ENCODE measurements around the gene SLC35F5. TPM values are rescaled to one million over a fixed set of nuclear protein-coding genes. Genes with fewer than 3 reads are reported as not detected.
"Not testable (repeated sequence)": the region's sequence is repeated elsewhere in the genome, so short reads cannot be mapped to it uniquely, and the experiment has no call there.

The SLC35F5 gene
- total RNA-seq, 1 donor from 2014 or later = 29.0 TPM

DNA sequence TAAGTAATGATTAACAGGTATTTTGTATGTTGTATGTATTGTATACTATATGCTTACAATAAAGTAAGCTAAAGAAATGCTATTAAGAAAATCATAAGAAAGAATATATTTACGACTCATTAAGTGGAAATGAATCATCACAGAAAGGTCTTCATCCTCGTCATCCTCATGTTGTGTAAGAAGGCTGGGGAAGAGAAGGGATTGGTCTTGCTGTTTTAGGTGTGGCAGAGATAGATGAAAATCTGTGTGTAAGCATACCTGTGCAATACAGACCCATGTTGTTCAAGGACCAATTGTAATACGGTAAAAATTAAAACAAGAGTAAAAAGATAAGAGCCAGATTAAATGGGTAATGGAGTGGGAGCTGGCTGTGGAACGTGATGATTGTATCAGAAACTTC lies 16.6 kb downstream of the SLC35F5 start:
- intact Hi-C loops (cut with micrococcal nuclease) = no loop called here

DNA sequence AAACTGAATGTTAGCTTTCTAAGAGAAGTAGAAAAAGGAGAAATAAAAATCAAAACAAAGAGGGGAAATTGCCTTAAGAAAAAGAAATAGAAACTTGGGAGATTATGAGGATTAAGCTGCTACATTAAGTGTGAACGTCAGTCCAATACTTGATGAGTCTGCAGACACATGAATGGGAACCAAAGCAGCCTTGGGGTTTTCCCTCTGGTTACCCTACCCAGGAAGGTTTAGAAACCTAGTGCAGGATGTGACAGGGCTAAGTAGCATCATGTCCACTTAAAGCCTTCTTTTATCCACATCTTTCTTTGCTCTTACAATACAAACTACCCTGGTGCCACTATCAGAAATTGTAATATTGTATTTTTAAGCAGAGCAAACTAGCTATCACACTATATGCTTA lies 22.3 kb downstream of the SLC35F5 start:
- H3K27ac Mint-ChIP-seq = no peak overlapping the region
- H3K36me3 Mint-ChIP-seq (ENCODE audit: low read depth) = peaks cover 10% of the 10 kb centered on the region
- no peaks in the 10 kb centered on the region for H3K27me3 Mint-ChIP-seq (ENCODE audit: insufficient read depth)
- no peaks in the 10 kb centered on the region for H3K9me3 Mint-ChIP-seq
- intact Hi-C loops (cut with micrococcal nuclease) = no loop called here
- H3K4me3 Mint-ChIP-seq = no peak overlapping the region
- H3K4me1 Mint-ChIP-seq (ENCODE audit: low read depth) = peaks cover 11% of the 10 kb centered on the region
- no peak for DNase-seq (ENCODE audit: low spot score)

More for the DNA sequence above, 16.6 kb downstream of the SLC35F5 start:
- H3K36me3 Mint-ChIP-seq (ENCODE audit: low read depth) = peaks cover 27% of the 10 kb centered on the region
- no peak overlapping the region for H3K4me3 Mint-ChIP-seq
- DNase-seq (ENCODE audit: low spot score) = no peak
- H3K27me3 Mint-ChIP-seq (ENCODE audit: insufficient read depth) = no peaks in the 10 kb centered on the region
- H3K27ac Mint-ChIP-seq = no peak overlapping the region
- H3K4me1 Mint-ChIP-seq (ENCODE audit: low read depth) = peaks cover 6% of the 10 kb centered on the region
- no peaks in the 10 kb centered on the region for H3K9me3 Mint-ChIP-seq

DNA sequence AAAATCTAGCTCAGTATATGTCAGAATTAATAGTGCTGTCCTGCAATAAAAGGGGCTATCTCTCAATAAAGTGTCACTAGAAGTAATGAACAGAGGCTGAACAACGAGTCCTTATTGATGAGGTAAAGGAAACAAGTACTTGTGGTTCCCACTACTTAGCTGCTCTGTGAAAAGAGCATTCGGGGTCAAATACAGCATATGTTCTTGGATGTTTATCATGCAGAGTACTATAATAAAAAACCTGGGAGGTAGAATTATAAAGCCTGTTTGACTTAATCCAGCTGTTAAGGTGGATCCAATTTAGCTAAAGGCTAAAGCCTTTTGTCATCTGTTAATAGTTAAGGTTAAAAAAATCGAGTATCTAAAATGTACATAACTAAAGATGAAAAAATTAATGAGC lies 32.4 kb downstream of the SLC35F5 start:
- no peak overlapping the region for H3K4me3 Mint-ChIP-seq
- DNase-seq (ENCODE audit: low spot score) = no peak
- intact Hi-C loops (cut with micrococcal nuclease) = no loop called here
- no peak overlapping the region for H3K27ac Mint-ChIP-seq
- H3K27me3 Mint-ChIP-seq (ENCODE audit: insufficient read depth) = no peaks in the 10 kb centered on the region
- no peaks in the 10 kb centered on the region for H3K4me1 Mint-ChIP-seq (ENCODE audit: low read depth)
- H3K36me3 Mint-ChIP-seq (ENCODE audit: low read depth) = peaks cover 20% of the 10 kb centered on the region
- no peaks in the 10 kb centered on the region for H3K9me3 Mint-ChIP-seq

DNA sequence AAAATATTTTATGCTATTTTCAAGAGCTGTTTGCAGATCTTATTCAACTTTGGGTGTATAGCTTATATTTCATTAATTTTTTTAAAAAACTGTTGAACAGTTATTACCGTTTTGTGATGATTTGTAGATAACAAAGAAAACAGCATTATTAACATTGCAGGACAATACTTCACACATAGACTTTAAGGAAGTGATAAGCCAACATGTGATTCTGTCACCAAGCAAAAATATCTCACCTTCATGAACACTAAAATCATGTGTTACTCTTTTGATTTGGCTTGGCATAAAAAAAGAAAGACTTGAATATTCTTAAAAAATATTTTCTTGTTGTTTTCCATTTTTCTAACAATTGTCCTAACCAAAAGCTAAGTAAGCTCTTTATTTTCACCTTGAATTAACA lies 33.0 kb downstream of the SLC35F5 start:
- H3K4me1 Mint-ChIP-seq (ENCODE audit: low read depth) = no peaks in the 10 kb centered on the region
- H3K36me3 Mint-ChIP-seq (ENCODE audit: low read depth) = peaks cover 18% of the 10 kb centered on the region
- intact Hi-C loops (cut with micrococcal nuclease) = no loop called here
- no peak overlapping the region for H3K27ac Mint-ChIP-seq
- H3K9me3 Mint-ChIP-seq = no peaks in the 10 kb centered on the region
- no peak overlapping the region for H3K4me3 Mint-ChIP-seq
- H3K27me3 Mint-ChIP-seq (ENCODE audit: insufficient read depth) = no peaks in the 10 kb centered on the region
- DNase-seq (ENCODE audit: low spot score) = no peak

DNA sequence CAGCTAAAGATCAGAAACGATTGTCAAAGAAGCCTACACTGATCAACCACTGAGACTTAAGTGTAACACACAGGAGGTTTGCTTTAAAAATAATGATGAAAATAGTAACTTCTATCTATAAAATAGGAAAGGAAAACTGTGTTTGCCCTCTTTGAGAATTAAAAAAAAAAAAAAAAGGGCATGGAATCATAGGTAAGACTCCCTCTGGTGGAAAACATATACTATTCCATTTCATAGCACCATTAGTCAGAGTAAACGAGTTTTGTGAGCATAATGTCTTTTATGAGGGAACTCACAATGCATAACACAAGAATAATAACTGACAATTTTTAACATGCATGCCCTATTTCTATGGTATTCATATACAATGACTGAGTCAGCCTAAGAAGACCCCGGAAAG lies 36.3 kb downstream of the SLC35F5 start:
- Mint-ChIP-seq H3K4me1 (ENCODE audit: low read depth) (no peaks in the 10 kb centered on the region), H3K9me3 (no peaks in the 10 kb centered on the region), H3K27ac (no peak overlapping the region), H3K4me3 (no peak overlapping the region), H3K36me3 (ENCODE audit: low read depth) (peaks cover 16% of the 10 kb centered on the region), H3K27me3 (ENCODE audit: insufficient read depth) (no peaks in the 10 kb centered on the region)
- DNase-seq (ENCODE audit: low spot score) = no peak
- intact Hi-C loops (cut with micrococcal nuclease) = no loop called here

DNA sequence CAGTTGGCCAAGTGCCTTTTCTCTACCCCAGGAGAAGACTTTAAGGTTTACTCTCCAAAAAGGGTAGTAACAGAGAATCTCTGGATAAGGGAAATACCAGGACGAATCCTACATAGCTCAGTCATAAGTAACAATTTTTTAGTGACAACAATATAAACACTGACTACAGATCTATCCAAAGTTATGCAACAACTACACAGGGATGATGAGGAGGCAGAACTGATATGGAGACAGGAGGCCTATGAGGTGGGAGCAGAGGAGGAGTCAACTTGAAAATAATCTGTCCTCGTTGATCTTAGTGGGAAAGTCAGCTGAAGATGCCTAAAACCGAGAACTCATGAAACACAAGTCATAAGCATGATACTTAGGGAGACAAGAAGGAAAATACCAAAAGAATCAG lies 40.2 kb downstream of the SLC35F5 start:
- H3K9me3 Mint-ChIP-seq = no peaks in the 10 kb centered on the region
- DNase-seq (ENCODE audit: low spot score) = no peak
- peaks cover 11% of the 10 kb centered on the region for H3K36me3 Mint-ChIP-seq (ENCODE audit: low read depth)
- intact Hi-C loops (cut with micrococcal nuclease) = no loop called here
- H3K4me3 Mint-ChIP-seq = no peak overlapping the region
- no peaks in the 10 kb centered on the region for H3K4me1 Mint-ChIP-seq (ENCODE audit: low read depth)
- no peak overlapping the region for H3K27ac Mint-ChIP-seq
- H3K27me3 Mint-ChIP-seq (ENCODE audit: insufficient read depth) = no peaks in the 10 kb centered on the region

DNA sequence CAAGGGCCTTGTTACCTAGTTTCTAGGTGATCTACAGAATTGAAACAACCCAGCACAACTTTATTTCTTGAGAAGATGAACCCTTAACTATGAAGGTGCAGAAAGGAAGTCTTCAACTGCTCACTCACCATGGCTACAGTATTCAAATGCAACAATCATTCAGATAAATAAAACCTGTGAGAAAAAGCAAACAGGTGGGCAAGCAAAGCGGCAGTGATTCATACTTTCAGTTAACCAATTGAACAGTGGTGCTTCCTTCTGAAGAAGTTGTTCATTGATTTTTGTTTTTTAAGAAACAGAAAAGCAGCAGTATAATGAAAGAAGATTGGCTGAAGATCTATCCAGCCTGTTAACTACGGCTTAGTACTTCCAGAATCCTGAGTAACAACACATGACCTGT lies 43.5 kb downstream of the SLC35F5 start:
- no peak overlapping the region for H3K27ac Mint-ChIP-seq
- no peaks in the 10 kb centered on the region for H3K27me3 Mint-ChIP-seq (ENCODE audit: insufficient read depth)
- no peaks in the 10 kb centered on the region for H3K9me3 Mint-ChIP-seq
- H3K4me3 Mint-ChIP-seq = no peak overlapping the region
- H3K4me1 Mint-ChIP-seq (ENCODE audit: low read depth) = no peaks in the 10 kb centered on the region
- DNase-seq (ENCODE audit: low spot score) = no peak
- intact Hi-C loops (cut with micrococcal nuclease) = no loop called here
- peaks cover 9% of the 10 kb centered on the region for H3K36me3 Mint-ChIP-seq (ENCODE audit: low read depth)

DNA sequence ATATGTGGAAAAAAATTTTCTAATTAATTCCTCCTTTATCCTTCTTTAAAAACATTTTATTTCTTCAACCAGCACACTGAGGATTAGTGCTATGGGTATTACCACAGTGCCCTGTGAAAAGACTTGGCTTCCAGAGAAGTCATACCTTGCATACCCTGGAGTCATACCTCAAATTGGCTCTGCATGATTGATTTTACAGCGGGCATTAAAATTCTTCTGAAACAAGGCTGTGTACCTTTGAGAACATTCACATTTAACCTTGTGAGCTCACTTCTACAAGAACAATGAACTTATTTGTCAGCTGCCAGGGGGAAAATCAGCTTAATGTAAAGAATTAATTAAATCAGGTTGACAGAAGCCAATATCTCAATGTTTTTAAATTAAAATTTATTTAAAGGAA lies 44.6 kb downstream of the SLC35F5 start:
- intact Hi-C loops (cut with micrococcal nuclease) = no loop called here
- Mint-ChIP-seq H3K27ac (no peak overlapping the region), H3K4me3 (no peak overlapping the region), H3K27me3 (ENCODE audit: insufficient read depth) (no peaks in the 10 kb centered on the region), H3K4me1 (ENCODE audit: low read depth) (no peaks in the 10 kb centered on the region), H3K9me3 (no peaks in the 10 kb centered on the region), H3K36me3 (ENCODE audit: low read depth) (peaks cover 9% of the 10 kb centered on the region)
- no peak for DNase-seq (ENCODE audit: low spot score)

DNA sequence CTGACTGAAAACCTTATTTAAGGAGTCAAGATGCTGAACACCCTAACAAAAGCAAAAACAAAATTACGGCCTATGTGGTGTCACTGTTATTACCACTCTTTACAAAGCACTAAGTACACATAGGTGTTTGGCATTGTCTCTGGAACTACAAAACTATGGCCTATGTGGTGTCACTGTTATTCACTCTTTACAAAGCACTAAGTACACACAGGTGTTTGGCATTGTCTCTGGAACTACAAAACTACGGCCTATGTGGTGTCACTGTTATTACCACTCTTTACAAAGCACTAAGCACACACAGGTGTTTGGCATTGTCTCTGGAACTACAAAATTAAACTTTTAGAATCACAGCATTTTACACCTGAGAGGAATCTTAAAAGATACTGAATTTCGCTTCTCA lies 47.4 kb downstream of the SLC35F5 start:
- Mint-ChIP-seq H3K27ac (no peak overlapping the region), H3K9me3 (no peaks in the 10 kb centered on the region), H3K27me3 (ENCODE audit: insufficient read depth) (no peaks in the 10 kb centered on the region), H3K4me1 (ENCODE audit: low read depth) (no peaks in the 10 kb centered on the region), H3K4me3 (no peak overlapping the region), H3K36me3 (ENCODE audit: low read depth) (peaks cover 3% of the 10 kb centered on the region)
- no peak for DNase-seq (ENCODE audit: low spot score)
- intact Hi-C loops (cut with micrococcal nuclease) = no loop called here

DNA sequence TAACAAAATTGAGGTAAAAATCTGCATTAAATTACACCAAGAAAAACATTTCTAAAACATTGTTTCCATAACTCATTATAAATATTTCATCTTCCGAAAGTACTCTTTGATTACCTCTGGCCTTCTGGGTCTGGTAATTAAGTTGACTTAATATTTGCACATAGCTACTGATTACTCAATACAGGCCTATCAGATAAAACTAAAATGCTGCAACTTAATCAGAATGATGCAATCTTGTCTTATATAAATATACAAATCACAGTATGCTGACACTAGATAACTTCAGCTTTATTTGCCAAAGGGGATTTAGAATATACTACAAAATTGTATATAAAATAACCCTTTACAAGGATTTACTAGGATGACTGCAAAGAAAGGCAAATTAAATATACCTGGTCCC lies 49.3 kb downstream of the SLC35F5 start:
- Mint-ChIP-seq H3K27me3 (ENCODE audit: insufficient read depth) (no peaks in the 10 kb centered on the region), H3K4me3 (no peak overlapping the region), H3K9me3 (no peaks in the 10 kb centered on the region), H3K36me3 (ENCODE audit: low read depth) (no peaks in the 10 kb centered on the region), H3K4me1 (ENCODE audit: low read depth) (no peaks in the 10 kb centered on the region), H3K27ac (no peak overlapping the region)
- DNase-seq (ENCODE audit: low spot score) = no peak
- intact Hi-C loops (cut with micrococcal nuclease) = no loop called here

DNA sequence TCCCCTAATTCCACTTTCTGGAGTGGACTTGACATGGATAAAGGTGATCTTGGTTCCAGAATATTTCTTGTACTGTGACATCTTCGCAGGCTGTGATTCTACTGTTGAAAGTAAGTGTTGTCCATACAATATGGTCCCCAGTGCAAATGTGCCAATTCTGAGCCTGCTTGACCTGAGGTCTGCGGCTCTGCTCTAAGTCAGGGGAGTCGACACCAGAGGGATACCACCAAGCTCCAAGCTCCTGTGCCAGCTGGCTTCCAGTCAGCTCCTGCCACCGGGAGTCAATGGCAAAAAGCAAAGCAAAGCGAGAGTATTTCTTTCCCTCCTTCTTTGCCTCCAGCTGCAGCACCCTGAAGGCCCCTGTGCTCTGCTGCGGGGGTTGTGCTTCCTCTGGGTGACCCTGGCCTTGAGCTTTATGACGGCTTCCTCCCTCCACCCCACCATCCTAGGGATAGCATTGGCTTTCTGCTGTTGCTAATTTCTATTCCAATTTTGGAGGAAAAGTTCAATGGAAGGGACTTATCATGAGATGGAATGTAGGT lies 50.4 kb downstream of the SLC35F5 start:
- Mint-ChIP-seq H3K27me3 (ENCODE audit: insufficient read depth) (no peaks in the 10 kb centered on the region), H3K4me1 (ENCODE audit: low read depth) (no peaks in the 10 kb centered on the region), H3K9me3 (no peaks in the 10 kb centered on the region), H3K4me3 (no peak overlapping the region), H3K36me3 (ENCODE audit: low read depth) (no peaks in the 10 kb centered on the region), H3K27ac (no peak overlapping the region)
- intact Hi-C loops (cut with micrococcal nuclease) = no loop called here
- no peak for DNase-seq (ENCODE audit: low spot score)

DNA sequence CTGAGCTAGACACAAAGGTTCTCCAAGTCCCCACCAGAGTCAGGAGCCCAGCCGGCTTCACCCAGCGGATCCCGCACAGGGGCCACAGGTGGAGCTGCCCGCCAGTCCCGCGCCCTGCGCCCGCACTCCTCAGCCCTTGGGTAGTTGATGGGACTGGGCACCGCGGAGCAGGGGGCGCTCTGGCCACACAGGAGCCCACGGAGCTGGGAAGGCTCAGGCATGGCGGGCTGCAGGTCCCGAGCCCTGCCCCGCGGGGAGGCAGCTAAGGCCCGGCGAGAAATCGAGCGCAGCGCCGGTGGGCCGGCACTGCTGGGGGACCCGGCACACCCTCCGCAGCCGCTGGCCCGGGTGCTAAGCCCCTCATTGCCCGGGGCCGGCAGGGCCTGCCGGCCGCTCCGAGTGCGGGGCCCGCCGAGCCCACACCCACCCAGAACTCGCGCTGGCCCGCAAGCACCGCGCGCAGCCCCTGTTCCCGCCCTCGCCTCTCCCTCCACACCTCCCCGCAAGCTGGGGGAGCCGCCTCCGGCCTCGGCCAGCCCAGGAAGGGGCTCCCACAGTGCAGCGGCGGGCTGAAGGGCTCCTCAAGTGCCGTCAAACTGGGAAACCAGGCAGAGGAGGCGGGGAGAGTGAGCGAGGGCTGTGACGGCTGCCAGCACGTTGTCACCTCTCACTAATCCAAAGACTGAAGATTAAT lies 52.0 kb downstream of the SLC35F5 start:
- H3K27ac Mint-ChIP-seq; H3K9me3 Mint-ChIP-seq; H3K36me3 Mint-ChIP-seq (ENCODE audit: low read depth); H3K4me3 Mint-ChIP-seq; DNase-seq (ENCODE audit: low spot score); H3K27me3 Mint-ChIP-seq (ENCODE audit: insufficient read depth): not testable (repeated sequence)
- intact Hi-C loops (cut with micrococcal nuclease) = loop anchor here (5.0 kb wide), 1 partner anchor 102 kb away; no protein-coding TSS in a partner anchor
- H3K4me1 Mint-ChIP-seq (ENCODE audit: low read depth) = peaks cover 12% of the 10 kb centered on the region

DNA sequence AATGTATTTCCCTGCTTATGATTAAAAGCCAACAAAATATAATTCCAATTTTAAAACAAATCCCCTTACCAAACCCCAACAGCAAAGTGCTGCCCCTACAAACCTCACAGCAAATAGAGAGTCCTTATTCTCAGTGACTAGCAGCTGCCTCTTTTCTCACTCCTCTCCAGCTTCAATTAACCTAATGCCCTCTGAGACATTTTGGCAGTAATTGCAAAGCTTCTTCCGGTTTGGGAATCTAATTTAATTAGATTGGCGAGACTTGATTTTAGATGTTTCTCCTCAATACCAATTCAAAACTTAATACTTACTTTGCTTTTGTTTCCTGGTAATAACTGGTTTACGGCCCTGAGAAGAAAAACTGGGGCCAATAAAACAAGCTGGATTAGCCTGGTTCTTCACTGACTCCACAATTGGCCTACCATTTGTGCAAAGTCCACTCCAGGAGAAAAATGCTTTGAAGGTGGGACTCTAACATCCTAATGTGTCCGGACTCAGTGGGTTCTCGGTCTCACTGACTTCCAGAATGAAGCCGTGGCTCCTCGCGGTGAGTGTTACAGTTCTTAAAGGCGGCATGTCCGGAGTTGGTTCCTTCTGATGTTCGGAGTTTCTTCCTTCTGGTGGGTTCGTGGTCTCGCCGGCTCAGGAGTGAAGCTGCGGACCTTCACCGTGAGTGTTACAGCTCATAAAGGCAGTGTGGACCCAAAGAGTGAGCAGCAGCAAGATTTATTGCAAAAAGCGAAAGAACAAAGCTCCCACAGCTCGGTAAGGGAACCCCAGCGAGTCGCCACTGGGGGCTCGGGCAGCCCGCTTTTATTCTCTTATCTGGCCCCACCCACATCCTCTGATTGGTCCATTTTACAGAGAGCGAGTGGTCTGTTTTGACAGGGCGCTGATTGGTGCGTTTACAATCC lies 52.8 kb downstream of the SLC35F5 start:
- H3K4me1 Mint-ChIP-seq (ENCODE audit: low read depth) = peaks cover 19% of the 10 kb centered on the region
- no peaks in the 10 kb centered on the region for H3K27me3 Mint-ChIP-seq (ENCODE audit: insufficient read depth)
- intact Hi-C loops (cut with micrococcal nuclease) = loop anchor here (5.0 kb wide), 1 partner anchor 101 kb away; no protein-coding TSS in a partner anchor
- H3K4me3 Mint-ChIP-seq = no peak overlapping the region
- no peaks in the 10 kb centered on the region for H3K36me3 Mint-ChIP-seq (ENCODE audit: low read depth)
- no peak for DNase-seq (ENCODE audit: low spot score)
- no peak overlapping the region for H3K27ac Mint-ChIP-seq
- H3K9me3 Mint-ChIP-seq = peaks cover 4% of the 10 kb centered on the region

All from activated T-helper 1 cell treated with anti-CD3 and anti-CD28 coated beads, Interleukin-12 subunit alpha, Interleukin-12 subunit beta, Interleukin-2, Interleukin-4 antibody, amounts not matched to agents 30 ng/mL and 10 ng/mL and 1 ng/mL, durations not matched to agents 14 hours and 24 hours and 36 hours (primary cell).